Measurements from ENCODE around the gene HPCAL1.

GRCh38 chr2:10408649-10409579, 106.2 kb downstream of the HPCAL1 start:
- TF ChIP-seq CTCF (IDR thresholded peaks at IDR 0.05) = peak; percentile 87 to 97 (median 92)
- no peak for TF ChIP-seq POLR2A (IDR thresholded peaks at IDR 0.05)
- TF ChIP-seq POLR2AphosphoS5 (IDR thresholded peaks at IDR 0.05) = peak; percentile 64

Data from prostate gland (tissue), 2 donors.